ENCODE data around the gene CACNA1C.

CACNA1C gene

DNA sequence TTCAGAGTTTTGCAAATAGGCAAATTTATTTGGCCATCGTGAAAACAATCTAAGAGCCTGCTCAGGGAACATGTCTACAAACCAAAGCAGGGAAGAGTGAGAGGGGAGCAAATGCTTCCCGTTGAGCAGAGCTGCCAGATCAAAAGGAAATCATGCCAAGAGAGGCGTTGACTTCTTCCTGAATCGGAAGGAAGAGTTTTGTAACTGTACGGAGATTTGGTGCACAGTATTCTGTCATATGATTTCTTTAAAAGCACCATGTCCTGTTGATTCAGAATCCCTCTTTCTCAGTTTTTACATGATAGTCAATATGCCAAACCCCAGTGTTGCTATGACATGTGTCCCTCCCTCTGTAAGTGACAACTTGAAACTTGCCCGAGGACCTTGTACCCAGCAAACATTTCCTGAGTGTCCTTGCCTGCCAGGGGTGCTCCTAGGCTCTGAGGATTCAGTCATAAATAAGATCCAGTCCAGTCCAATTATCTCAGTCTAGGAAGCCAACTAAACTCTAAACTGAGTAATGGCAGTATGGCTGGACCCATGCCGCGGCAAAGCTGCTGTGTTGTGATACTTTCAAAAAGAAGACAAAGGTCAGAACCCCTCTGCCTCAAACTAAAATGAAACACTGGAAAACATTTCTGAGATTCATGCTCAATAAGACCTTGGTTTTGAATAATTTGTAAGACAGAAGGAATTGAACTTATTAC lies 441.9 kb downstream of the CACNA1C start:
- peak; percentile 51 for DNase-seq

DNA sequence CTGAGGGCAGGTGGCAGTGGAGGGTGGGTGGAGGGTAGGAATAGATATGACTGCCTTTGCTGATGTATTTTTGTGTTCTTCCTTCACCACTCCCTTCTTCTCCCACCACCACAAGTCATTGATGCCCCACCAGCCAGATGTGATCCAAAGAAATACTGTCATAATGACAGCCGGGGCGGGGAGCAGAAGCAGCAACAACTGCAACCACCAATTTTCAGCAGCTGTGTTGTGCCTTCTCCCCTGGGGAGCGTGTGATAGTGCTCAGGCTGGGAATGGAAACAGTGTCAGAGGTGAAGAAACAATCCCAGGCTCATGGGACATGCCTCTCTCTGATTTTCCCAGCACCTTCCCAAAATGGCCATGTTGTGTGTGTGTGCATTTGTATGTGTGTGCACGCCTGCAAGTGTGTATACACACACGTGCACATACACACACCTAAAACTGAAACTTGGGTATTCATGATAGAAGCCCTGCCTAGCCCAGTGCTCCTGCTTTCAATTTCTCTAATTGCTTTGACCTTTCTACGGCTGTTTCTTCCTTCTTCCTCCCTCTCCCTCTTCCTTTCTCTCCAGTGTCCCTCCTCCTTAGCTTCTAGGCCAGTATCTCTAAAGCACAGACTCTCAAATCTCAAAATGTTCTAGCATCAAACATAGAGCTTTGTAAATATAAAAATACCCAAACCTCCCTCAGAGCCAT lies 442.8 kb downstream of the CACNA1C start:
- peak; percentile 30 for DNase-seq

DNA sequence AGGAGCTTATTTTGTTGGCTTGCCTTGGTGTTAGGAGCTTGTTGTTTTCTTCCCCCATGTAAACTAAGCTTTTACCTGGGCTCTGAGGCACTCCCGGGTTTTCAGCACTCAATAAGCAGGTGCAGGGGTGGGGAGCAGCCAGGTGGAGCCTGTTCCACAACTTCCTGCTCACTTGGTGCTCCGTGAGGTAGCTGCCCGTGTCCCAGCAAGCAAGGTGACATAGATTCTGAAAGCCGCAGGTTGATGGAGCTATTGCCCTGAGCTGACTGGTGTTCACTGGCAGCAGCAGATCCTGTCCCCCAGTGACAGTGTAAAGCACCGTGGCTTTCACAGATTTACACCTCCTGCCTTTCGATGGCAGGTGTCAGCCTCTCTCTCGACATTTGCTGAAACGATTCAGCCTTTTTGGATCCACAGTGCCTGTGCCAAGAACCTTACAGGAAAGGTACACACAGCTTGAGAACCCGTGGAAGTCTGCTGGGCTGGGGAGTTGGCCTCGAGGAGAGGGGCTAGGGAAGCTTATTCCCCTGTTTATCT lies 446.2 kb downstream of the CACNA1C start:
- DNase-seq, result no peak

DNA sequence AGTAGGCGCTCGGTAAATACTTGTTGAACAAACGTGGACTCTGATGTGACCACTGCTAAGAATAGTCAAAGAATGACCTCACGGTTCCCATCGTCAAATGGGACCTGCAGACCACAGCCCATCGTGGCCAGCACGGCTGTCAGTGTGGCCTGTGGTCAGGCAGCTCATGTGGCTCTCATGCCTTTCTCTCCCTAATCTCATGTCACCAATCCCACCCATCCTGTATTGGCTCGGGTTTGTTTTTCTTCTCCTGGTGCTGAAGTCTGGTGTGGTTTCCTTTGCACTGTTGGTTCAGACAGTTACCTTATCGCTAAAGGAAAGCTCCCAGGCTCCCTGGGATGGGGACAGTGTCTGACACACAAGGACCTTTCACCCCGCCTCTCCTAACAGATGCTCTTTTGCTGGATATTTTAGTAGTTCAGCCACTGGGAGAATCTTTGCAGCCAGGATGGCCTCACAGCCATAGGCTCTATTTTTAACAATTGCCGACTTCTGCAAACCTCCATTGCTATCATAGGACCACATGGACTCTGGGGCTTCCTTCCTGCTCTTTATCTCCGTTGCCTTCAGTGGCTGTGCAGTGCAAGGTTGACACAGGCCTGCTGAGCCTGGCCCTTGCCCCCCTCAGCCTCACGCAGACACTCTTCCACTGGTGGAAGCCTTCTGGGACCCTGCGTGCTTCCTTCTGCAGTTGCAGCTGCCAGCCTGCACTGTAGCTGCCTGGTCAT lies 448.8 kb downstream of the CACNA1C start:
- no peak for DNase-seq

DNA sequence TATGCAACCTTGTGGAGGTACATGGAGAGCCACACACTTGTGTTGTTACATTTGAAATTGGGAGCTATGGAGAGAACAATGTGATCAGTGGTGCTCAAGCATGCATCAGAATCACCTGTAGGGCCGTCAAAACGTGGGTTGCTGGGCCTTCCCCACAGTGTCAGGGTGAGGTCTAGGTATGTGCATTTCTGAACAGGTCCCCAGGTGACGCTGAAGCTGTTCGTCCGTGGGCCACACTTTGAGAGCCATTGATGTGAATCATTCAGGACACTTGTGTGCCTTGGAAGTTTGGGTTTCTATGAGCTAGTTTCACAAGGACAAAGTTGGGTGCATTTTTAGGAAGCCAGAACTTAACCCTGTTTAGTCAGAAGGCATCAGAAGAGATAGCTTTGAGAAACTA lies 450.2 kb downstream of the CACNA1C start:
- no peak for DNase-seq

DNA sequence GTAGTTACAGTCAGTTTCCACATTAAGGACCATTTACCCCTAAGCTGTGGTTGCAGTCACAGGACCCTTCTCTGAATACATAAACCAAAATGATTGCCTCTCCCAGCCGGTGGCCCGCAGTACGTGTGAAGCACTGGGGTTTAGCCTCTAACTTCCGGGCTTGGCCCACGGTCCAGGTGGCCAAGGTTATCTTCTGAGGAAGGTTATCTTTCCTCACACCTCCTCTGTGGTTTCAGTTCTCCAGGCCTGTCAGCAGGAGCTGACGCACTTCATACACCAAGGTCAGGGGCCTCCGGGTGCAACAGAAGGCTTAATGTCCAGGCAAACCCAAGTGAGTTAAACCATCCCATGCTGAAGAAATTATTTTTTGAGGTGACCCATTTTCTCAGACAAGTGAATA lies 451.0 kb downstream of the CACNA1C start:
- no peak for DNase-seq

DNA sequence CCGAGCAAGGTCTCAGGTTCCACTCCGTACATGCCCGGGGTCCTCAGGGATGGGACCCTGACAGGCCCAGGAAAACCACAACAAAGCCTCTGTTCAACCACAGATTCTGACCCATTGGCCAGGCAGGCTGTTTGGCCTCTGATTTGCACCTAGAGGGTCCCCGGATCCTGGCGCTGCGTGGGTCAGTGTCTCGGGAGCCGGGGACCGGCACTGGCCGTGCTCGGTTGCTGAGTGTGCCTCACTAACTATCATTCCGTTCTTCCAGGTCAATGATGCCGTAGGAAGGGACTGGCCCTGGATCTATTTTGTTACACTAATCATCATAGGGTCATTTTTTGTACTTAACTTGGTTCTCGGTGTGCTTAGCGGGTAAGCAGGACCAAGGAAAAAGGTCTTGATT lies 451.8 kb downstream of the CACNA1C start:
- no peak for DNase-seq

DNA sequence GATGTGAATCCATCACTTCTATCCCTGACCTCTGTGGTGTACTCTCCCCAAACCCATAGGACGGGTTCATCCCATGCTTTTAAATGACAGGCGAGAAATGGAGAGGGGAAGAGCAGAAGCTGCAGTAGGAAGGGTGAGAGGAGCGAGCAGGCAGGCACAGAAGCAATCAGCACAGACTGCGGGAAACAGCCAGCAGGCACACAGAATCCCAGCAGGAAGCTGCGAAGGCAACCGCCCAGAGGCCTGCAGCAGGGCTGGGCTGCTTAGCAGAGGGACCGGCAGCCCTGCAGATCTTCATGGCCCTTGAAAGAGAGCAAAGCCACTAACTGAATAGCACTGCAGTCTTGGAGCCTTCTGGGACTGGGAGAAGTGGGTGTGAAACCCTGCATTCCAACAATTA lies 455.0 kb downstream of the CACNA1C start:
- no peak for DNase-seq

DNA sequence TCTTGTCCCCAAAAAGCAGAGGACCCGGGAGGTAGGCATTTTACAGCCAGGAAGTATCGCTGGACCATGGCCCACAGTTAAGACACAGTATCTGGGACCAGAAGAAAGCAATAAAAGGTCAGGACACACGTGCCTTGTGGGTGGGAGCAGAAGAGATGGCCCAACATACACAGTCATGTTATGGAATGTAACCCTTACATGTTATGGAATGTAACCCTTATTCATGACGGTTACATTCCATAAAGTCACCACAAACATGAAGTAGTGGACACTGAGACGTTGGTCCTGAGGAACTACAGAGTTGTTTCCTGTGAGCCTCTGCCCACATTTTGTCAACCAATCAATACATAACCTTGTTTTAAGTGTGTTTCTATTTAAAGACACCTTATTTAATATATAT lies 456.4 kb downstream of the CACNA1C start:
- no peak for DNase-seq

DNA sequence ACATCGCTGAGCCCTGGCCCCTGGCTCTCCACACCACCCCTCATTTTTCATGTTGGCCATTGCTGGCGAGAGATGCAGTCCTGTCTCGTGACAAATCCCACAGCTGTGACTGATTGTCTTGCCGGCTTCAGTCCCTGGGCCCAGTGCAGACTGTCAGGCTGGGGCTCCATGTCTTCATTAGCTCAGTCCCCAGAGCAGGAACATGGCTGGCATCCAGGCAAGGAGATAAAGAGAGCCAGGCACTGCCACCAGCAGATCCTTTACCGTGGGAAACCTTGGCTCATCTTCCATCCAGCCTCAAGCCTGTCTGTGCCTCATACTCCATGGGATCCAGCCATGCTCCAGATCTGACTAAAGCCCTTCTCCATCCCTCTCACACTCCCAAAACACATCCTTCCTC lies 457.3 kb downstream of the CACNA1C start:
- DNase-seq, result no peak

DNA sequence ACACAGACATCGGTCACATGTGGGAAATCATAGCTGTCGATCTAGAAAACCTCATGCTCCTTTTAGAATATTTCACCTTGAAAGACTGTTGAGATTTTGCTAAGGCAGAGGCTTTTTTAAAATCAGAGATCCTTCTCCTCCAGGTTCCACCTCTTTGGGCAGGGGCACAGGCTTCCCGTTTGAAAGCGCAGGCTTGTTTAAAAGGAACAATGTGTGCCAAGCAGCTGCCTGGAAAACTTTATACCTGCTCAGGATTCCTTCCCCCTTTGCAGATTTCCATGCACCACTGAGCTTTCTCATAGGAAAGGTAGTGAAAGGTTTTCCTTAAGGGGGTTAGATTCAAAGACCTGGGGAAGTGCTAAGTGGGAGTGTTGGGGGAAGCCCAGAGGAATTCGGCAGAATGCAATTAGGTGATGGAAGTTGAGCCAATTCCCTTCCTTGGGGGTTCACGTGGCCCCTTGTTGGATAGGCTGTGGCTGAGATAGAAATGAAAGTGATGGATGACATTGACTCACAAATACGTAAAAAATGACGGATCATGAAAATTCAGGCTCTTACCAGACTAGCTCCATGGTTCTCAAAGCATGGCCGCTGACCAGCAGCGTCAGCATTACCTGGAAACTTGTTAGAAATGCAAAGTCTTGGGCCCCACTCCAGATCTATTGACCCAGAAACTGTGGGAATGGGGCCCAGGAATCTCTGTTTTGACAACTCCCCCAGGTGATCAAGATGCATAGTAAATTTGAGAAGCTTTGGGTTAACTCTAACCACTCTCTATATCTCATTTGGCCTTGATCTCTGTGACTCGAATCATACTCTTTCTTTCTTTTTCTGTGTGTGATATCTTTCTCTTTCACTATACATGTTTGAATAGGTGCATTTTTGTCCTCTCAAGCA lies 460.6 kb downstream of the CACNA1C start:
- no peak for DNase-seq

DNA sequence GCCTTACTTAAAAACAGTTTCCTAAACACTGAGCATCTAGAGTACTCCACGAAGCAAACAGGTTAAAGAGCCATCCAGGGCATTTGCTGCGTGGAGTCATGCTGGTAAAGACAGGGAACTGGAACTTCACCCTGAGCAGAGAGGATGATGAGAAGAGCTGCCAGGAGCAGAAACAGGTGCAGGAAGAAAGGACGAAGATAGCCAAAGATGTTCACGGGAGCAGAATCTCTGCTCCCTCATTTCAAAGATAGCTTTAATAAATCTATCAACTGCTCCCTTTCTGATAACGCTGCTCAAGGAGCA lies 461.2 kb downstream of the CACNA1C start:
- no peak for DNase-seq

DNA sequence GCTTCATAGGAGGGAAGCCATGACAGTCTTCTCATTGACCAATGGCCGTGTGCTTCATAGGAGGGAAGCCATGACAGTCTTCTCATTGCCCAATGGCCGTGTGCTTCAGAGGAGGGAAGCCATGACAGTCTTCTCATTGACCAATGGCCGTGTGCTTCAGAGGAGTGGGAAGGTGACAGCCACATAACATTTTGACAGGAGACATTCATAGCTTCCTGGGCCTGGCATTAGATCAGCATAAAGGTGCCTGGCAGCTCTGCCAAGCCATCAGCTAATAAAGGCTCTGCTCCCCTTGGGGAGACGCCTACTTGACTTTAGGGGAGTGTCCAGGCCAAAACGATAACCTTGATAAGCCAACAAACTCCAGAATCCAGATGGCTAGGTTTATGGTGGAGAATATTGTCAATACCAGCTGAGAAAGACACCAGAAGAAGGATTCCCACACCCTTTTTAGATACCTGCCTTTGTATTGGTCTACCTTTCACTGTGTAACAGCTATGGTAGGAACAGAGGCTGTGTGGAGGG lies 468.0 kb downstream of the CACNA1C start:
- no peak for DNase-seq

DNA sequence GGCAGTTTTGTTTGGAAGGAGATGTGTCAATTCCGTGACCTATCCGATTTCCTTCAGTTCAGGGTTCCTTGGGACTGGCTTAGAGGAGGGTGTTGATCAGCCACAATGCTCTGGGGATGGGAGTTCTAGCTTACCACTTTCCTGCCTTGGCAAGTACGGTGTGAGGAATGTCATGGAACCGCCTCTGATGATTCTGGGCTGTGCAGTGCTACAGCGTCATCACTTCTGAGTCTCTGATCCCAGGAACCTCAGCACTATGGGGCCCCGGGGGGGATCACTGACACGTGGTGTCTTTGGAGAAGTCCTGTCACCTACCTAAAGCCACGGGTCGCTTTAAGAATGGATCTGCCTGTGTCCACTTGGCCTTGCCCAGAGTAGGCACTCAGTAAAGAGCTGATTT lies 470.5 kb downstream of the CACNA1C start:
- no peak for DNase-seq

DNA sequence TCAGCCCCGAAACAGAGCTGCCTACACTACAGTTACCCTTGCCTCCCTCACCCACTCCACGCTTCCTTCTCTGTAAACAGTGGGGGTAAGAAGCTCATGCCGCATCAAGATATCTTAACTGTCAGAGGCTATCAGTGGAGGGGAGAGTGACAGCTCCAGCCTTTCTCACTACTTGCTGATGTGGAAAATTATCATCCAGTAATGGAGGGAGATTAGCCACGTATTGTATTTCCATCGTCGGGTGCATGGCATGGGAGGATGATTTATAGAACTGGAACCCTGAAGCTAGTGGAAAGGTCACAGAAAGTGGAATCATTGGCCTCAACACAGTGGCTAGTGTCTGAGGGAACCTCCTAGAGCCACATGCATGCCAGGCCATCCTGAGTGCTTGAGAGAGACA lies 471.1 kb downstream of the CACNA1C start:
- DNase-seq, result no peak

DNA sequence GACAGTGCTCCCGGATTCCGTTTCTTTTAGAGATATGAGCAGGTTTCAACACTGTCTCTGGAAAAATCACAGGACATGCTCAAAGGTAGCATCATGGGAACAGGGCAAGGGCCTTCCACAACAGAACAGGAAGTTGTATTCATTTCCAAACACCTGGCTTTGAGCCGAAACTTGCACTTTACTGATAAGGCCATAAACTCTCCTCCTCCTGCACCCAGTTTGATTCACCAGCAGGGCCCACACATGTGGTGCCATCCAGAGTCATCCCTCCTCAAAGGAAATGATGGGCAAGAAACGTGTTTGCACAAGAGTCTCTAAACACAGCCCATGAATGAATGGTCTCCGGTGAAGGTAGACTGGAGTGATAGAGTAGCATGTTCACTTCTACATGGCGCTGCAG lies 473.6 kb downstream of the CACNA1C start:
- DNase-seq, result no peak

DNA sequence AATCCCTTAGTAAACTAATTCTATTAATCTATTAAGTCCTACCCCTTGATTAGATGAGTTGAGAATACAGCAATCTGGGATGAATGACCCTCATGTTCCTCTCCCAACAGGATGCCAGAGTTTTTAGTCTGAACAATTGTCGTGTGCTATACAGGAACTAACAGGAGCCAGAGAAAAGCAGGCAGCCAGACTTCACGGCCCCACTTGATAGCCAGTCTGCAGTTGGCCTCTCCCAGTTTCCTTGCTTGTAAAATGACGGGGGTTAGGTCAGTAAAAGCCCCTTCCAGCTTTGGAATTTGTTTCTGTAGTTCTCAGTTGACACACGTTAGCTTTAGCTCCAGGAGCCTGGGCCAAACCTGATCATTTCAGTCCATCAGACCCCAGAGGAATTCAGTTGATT lies 475.2 kb downstream of the CACNA1C start:
- no peak for DNase-seq

DNA sequence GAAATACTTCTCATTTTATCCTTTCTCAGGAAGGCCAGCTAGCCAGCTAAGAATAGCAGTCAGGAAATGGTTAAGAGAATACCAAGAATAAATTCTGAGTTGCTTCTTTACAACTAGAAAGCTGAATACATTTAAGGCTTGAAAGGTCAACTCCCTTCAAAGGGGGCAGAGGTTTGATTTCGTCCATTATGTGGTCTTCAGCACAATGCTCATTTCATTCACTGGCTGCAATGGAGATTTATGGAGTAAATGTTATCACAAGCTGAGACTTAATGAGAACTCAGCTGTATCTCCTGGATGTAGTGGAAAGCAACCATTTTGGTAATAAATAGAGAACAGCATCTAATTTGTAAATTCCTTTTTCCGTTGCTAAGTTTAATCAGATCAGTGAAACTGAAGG lies 477.0 kb downstream of the CACNA1C start:
- DNase-seq, result no peak

DNA sequence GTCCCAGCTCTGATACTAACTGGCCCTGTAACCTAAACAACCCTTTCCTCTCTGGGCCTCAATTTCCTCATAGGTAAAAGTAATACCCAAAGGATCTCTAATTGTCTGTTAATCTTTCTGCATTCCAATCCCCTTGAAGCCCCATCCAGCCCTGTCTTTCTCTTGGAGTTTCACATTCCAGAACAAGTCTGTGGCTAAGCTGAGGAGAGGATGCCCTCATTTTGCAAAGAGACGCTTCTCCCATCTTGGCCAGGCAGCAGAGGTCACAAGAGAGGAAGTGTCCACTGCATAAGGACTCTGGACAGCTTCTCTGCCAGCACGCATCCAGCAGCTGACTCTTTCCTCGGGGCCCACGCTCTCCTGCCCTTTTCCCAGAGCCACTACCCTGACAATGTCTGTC lies 478.6 kb downstream of the CACNA1C start:
- no peak for DNase-seq

DNA sequence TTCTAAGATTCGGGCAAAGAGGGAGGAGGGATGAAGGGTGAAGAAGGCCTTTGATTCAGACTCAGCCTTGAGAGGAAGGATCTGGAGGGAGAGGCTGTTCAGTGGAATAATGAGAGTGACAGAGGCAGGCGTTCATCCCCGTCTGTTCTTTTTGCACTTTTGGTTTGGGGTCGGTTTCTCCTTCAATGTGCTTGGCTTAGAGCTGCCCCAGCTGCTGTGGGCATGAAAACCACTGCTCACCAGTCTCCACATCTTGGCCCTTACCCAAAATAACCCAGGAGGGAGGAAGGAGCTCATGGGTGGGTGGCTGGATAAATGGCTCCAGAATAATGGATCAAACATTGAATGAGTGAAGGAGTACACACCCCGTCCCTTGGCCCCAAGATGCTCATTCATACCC lies 480.2 kb downstream of the CACNA1C start:
- DNase-seq, result no peak

DNA sequence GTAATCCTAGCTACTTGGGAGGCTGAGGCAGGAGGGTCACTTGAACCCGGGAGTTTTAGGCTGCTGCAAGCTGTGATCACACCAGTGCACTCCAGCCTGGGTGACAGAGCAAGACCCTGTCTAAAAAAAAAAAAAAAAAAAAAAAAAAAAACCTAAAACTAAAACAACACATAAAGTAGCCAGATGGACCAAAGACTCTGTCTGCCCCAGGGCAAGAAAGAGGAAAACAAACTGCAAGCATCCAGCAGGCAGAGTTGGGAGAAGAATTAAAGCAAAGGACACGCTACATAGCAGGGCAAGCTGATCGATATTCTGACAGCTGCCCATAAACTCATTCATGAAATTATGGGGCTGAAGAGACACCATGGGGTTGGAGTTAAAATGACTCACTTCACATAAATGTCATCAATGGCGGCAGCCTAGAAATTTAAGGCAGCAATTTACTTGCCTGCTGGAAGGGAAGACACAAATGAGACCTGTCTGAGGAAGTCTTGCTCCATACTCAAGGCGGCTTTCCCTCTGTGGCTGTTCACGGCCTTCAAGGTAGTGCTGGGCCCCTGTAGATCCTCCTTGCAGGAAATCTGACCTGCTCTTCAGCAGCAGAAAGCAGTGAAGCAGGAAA lies 482.9 kb downstream of the CACNA1C start:
- DNase-seq, result no peak

DNA sequence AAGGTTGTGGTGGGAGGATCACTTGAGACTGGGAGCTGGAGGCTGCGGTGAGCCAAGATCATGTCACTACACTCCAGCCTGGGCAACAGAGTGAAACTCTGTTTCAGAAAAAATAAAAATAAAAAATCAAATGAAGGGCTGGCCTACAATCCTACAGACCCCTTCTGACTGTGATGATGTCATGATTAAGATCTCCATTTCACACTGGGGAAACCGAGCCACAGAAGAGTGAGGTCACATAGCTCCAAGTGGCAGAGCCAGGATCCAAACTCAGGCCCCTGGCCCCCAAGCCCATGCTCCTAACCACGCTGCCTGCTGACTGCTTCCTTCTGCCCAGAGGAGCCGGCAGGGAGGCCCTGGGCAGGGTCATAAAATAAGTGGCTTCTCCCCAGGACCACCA lies 483.9 kb downstream of the CACNA1C start:
- no peak for DNase-seq

All from right hindlimb (tissue), 1 donor.